LNCAP (cell line): ENCODE data around the gene CDS2.

Source experiments
- TF ChIP-seq, protein P1 (sequence below): fragments of 450-650 bp; IDR thresholded peaks from 2 replicates; pipeline ENCODE4 v1.5.1; 2017; ENCODE audit warnings: mild to moderate bottlenecking

The CDS2 gene

DNA sequence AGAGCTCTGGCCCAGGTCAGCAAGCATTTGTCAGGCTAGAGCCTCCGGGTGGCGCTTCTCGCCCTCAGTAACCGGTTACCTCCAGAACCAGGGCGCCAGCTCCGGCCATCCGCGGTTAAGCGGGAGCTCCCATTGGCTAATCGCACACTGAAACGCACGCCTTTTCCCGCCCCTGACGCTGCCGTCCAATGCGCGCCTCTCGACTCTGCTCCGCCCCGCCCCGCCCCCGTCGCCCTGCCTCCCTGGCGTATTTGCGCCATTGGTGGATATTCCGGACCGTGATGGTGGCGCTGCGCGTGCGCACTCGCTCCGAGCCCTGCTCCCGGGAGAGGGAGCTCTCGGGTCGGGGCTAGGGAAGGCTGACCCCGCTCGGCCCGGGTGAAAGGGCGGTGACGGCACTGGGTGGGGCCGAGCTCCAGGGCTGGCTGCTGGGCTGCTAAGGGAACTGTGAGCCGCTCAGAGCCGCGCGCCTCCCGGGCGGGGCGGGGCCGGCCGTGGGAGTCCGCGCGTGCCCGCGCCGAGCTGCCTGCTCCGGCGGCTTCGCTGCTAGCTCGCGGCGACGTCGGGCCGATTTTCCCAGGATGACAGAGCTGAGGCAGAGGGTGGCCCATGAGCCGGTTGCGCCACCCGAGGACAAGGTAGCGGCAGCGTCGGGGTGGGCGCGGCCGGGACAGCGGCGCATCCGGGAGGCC, at the start of gene CDS2:
CDS2 (plus strand) TSS at position 497 of the 692 bp plus-strand sequence; CDS start at position 582, 85 bp downstream.
- TF ChIP-seq, protein P1, sequence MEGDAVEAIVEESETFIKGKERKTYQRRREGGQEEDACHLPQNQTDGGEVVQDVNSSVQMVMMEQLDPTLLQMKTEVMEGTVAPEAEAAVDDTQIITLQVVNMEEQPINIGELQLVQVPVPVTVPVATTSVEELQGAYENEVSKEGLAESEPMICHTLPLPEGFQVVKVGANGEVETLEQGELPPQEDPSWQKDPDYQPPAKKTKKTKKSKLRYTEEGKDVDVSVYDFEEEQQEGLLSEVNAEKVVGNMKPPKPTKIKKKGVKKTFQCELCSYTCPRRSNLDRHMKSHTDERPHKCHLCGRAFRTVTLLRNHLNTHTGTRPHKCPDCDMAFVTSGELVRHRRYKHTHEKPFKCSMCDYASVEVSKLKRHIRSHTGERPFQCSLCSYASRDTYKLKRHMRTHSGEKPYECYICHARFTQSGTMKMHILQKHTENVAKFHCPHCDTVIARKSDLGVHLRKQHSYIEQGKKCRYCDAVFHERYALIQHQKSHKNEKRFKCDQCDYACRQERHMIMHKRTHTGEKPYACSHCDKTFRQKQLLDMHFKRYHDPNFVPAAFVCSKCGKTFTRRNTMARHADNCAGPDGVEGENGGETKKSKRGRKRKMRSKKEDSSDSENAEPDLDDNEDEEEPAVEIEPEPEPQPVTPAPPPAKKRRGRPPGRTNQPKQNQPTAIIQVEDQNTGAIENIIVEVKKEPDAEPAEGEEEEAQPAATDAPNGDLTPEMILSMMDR = peak; percentile 73

DNA sequence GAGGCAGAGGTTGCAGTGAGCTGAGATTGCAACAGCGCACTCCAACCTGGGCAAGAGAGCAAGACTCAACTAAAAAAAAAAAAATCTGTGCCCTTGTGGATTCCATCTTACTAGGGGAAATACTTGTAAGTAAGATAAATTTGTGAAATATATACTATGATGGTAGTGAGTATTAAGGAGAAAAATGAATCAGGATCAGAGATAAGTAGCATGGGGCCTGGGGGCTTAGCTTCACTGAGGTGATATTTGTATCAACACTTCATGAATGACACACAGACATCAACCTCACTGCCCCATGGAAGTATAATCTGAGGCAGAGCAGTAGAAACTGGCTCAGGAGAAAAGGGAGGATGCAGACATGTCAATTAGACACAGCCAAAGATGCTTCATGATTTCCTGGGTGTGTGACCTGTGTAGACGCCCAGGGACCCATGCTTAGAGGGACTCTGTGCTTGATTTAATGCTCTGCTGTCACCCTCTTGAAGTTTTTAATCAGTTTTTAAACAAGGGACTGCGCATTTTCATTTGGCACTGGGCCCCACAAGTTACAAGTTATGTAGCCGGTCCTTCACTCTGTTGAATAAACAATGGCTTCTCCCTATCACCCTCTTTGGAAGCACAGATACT, 48.9 kb upstream of the CDS2 start:
- TF ChIP-seq, protein P1 = no peak

DNA sequence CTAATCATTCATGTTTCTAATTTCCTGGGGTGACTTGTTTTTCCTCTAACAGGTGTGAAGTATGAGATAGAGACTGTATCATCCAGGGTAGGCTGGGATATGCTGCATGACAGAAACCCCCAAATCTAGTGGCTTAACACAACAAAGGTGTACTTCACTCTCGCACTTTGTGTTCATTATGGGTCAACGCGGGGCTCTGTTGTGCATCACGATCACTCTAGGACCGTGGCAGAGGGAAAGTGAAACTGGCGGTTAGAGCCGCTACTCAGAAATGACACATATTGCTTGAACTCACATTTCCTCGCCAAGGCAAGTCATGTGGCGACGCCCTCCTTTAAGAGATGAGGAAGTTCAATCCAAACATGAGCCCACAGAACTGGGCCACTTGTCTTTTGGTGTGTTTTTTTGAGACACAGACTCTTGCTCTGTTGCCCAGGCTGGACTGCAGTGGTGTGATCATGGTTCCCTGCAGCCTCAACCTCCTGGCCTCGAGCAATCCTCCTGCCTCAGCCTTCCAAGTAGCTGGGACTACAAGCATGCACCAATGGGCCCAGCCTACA, 48.3 kb upstream of the CDS2 start:
- TF ChIP-seq, protein P1 = no peak

DNA sequence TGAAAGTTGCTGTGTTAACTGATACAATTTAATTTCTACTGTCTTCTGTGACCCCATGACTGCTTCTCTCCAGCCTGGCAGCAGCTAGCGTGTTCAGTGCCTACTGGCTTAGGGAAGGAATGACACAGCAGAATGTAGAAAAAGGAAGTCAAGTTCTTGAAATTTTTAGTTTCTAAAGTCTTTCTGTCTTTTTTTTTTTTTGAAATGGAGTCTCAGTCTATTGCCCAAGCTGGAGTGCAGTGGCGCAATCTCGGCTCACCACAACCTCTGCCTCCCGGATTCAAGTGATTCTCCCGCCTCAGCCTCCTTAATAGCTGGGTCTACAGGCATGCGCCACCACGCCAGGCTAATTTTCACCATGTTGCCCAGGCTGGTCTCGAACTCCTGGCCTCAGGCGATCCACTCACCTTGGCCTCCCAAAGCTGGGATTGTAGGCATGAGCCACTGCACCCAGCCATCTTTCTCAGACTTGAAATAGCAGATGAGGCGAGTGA, 46.4 kb upstream of the CDS2 start:
- TF ChIP-seq, protein P1 = no peak

DNA sequence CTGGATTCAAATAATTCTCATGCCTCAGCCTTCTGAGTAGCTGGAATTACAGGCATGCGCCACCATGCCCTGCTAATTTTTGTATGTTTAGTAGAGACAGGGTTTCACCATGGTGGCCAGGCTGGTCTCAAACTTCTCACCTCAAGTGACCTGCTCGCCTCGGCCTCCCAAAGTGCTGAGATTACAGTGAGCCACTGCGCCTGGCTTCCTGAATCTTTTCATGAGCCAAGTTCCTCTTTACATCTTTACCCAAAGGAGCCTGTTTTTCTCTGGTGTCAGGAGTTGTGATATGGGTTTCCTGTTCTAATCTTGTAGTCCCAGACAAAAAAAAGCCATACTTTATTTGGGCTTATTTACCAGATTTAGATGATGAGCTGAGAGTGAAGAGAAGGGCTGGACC, 41.4 kb upstream of the CDS2 start:
- TF ChIP-seq, protein P1 = no peak

DNA sequence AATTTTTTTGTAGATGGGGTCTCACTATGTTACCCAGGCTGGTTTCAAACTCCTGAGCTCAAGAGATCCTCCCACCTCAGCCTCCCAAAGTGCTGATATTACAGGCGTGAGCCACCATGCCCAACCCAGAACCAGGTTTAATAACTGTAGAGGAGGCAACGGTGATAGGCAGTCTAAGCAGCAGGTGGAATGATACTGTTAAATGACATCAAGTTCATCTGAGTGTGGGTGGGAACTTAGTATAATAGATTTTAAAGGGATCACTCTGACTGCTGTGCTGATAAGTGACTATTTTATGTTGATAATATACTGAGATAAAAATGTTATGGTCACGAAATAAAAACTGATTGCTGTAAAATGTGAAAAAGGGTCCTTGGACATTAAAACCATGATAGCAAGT, 38.1 kb upstream of the CDS2 start:
- TF ChIP-seq, protein P1 = no peak

DNA sequence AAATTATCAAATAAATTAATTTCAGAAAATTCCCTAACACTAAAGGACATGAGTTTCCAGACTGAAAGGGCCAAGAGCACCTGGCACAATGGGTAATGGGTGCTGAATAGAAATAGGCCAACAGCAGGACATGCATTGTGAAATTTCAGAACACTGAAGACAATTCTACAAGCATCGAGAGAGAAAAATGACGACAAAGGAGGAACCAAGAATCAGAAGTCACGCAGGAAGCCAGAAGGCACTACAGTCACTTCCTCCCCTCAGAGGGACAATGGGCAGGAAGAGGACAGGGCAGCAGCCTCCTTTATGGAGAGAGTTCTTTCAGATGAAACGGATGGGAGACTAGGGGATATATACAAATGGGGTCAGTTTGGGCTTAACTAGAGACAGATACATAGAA, 36.6 kb upstream of the CDS2 start:
- TF ChIP-seq, protein P1 = no peak
